ENCODE data around the gene CALHM1. TPM values are rescaled to one million over a fixed set of nuclear protein-coding genes. Genes with fewer than 3 reads are reported as not detected.
"Not testable (repeated sequence)": the region's sequence is repeated elsewhere in the genome, so short reads cannot be mapped to it uniquely, and the experiment has no call there.

Gene CALHM1
- total RNA-seq, 1 donor from 2014 or later: not detected

- Histone ChIP-seq H3K36me3 (peaks cover 98% of the 10 kb centered on the region), H3K27me3 (no peaks in the 10 kb centered on the region), H3K9me3 (no peaks in the 10 kb centered on the region), H3K27ac (no peak overlapping the region), H3K4me1 (no peaks in the 10 kb centered on the region), H3K4me3 (no peak overlapping the region)
- DNase-seq (no peak), ATAC-seq (no peak)
- intact Hi-C loops (cut with DNase I): loop anchor here (2.0 kb wide), 1 partner anchor 65 kb away; no protein-coding TSS in a partner anchor
- TF ChIP-seq, protein P1, sequence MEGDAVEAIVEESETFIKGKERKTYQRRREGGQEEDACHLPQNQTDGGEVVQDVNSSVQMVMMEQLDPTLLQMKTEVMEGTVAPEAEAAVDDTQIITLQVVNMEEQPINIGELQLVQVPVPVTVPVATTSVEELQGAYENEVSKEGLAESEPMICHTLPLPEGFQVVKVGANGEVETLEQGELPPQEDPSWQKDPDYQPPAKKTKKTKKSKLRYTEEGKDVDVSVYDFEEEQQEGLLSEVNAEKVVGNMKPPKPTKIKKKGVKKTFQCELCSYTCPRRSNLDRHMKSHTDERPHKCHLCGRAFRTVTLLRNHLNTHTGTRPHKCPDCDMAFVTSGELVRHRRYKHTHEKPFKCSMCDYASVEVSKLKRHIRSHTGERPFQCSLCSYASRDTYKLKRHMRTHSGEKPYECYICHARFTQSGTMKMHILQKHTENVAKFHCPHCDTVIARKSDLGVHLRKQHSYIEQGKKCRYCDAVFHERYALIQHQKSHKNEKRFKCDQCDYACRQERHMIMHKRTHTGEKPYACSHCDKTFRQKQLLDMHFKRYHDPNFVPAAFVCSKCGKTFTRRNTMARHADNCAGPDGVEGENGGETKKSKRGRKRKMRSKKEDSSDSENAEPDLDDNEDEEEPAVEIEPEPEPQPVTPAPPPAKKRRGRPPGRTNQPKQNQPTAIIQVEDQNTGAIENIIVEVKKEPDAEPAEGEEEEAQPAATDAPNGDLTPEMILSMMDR (IDR thresholded peaks at IDR 0.05): no peak
Observed at GRCh38 chr10:103417601-103418000, 41.1 kb downstream of the CALHM1 start.

DNA sequence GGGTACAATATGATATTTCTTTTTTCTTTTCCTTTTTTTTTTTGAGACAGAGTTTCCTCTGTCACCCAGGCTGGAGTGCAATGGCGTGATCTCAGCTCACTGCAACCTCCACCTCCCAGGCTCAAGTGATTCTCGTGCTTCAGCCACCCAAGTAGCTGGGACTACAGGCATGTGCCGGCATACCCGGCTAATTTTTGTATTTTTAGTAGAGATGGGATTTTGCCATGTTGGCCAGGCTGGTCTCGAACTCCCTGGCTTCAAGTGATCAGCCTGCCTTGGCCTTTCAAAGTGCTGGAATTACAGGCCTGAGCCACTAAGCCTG, 41.6 kb downstream of the CALHM1 start:
- H3K27me3 ChIP-seq, H3K9me3 ChIP-seq, H3K27ac ChIP-seq, H3K4me1 ChIP-seq, DNase-seq, H3K4me3 ChIP-seq, ATAC-seq: not testable (repeated sequence)
- intact Hi-C loops (cut with DNase I): loop anchor here (2.0 kb wide), 1 partner anchor 66 kb away; no protein-coding TSS in a partner anchor
- peaks cover 98% of the 10 kb centered on the region for H3K36me3 ChIP-seq

DNA sequence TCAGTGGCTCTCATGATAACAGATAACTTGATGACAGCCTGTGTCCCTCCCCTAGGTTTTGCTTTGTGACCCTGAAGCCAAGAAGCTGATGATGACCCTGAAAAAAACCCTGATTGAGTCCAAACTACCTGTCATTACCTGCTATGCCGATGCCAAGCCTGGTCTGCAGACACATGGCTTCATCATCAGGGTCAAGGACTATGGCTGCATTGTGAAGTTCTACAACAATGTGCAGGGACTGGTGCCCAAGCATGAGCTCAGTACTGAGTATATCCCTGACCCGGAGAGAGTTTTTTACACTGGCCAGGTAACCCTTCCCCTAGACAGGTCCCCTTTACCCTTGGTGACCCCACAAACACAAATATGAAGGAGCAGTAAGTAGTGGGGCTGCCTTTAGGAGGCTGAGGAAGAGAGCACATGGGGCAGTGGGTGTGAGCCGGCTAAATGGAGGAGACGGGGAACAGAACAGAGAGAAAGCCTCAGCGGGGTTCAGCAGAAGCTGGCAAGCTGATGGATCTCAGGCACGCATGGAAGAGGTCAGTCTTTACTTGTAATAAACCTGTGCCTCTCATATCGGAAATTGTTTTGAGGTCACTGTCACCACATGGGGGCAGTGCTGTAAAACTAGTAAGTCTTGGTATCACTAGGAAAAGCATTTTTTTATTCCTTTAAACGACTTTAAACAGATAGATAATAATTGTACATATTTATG, 42.1 kb downstream of the CALHM1 start:
- no peak overlapping the region for H3K4me3 ChIP-seq
- H3K9me3 ChIP-seq: no peaks in the 10 kb centered on the region
- H3K36me3 ChIP-seq: peaks cover 99% of the 10 kb centered on the region
- H3K27me3 ChIP-seq: no peaks in the 10 kb centered on the region
- TF ChIP-seq, protein P1 (IDR thresholded peaks at IDR 0.05): peak; percentile 66
- peak; percentile 52 for ATAC-seq
- no peak overlapping the region for H3K27ac ChIP-seq
- H3K4me1 ChIP-seq: no peaks in the 10 kb centered on the region
- intact Hi-C loops (cut with DNase I): loop anchor here (2.0 kb wide), 1 partner anchor 66 kb away; no protein-coding TSS in a partner anchor
- DNase-seq: no peak

- Histone ChIP-seq H3K4me1 (no peaks in the 10 kb centered on the region), H3K36me3 (peaks cover 100% of the 10 kb centered on the region), H3K27me3 (no peaks in the 10 kb centered on the region), H3K9me3 (no peaks in the 10 kb centered on the region), H3K4me3 (no peak overlapping the region), H3K27ac (no peak overlapping the region)
- intact Hi-C loops (cut with DNase I): no loop called here
- ATAC-seq (no peak), DNase-seq (no peak)
- TF ChIP-seq, protein P1 (IDR thresholded peaks at IDR 0.05): no peak
Observed at GRCh38 chr10:103415581-103415980, 43.1 kb downstream of the CALHM1 start.

DNA sequence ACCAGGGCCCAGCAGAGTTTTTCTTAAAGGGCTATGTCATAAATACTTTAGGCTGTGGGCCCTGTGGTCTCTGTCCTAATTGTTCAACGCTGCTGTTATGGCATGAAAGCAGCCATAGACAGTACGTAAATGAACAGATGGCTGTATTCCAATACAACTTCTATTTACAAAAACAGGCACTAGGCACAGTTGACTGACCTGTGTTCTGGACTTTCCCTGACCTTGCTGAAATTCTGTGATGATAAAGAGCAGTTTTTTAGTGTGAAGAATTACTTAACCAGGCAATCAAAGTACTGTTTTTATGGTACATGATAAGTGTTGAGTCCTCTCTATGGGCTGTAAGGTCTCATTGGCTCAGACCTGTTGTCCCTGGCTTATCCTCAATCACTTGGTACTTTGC, 45.1 kb downstream of the CALHM1 start:
- Histone ChIP-seq H3K36me3 (peaks cover 100% of the 10 kb centered on the region), H3K4me1 (no peaks in the 10 kb centered on the region), H3K27ac (no peak overlapping the region), H3K9me3 (no peaks in the 10 kb centered on the region), H3K4me3 (no peak overlapping the region), H3K27me3 (no peaks in the 10 kb centered on the region)
- TF ChIP-seq, protein P1 (IDR thresholded peaks at IDR 0.05): no peak
- no peak for ATAC-seq
- DNase-seq: no peak
- intact Hi-C loops (cut with DNase I): no loop called here

Other genes starting within 250 kb of the CALHM1 start
- gene RPEL1, start 213.0 kb downstream of the CALHM1 start, total RNA-seq: not detected
- gene INA, start 181.8 kb downstream of the CALHM1 start, total RNA-seq: not detected
- gene PCGF6, start 107.8 kb downstream of the CALHM1 start, total RNA-seq: 5.5 TPM
- gene TAF5, start 90.9 kb downstream of the CALHM1 start, total RNA-seq: 4.1 TPM
- gene ATP5MK, start 62.4 kb downstream of the CALHM1 start, total RNA-seq: 206 TPM
- gene PDCD11, start 62.3 kb downstream of the CALHM1 start, total RNA-seq: 25.1 TPM
- gene CALHM2, start 6.5 kb downstream of the CALHM1 start, total RNA-seq: 29.4 TPM
- gene CALHM3, start 20.3 kb upstream of the CALHM1 start, total RNA-seq: not detected
- 0.64 TPM for gene NEURL1, start 34.8 kb upstream of the CALHM1 start, total RNA-seq

Data from upper lobe of right lung (tissue), 1 donor.